Motor neuron (in vitro differentiated cells): ENCODE data around the gene PIGB. TPM values are rescaled to one million over a fixed set of nuclear protein-coding genes. Genes with fewer than 3 reads are reported as not detected.
A peak's percentile ranks its signal among the peaks of the same experiment; 100 is the strongest.
"Not testable (repeated sequence)": the region's sequence is repeated elsewhere in the genome, so short reads cannot be mapped to it uniquely, and the experiment has no call there.

Source experiments
- ATAC-seq, 8 experiments: fragments of 200-7000 bp; cut with Tn5 transposase; replicated peaks in 6 of 8; 2 replicates each; pipeline ENCODE4 v1.8.0; 2021; ENCODE audit warnings: mild to moderate bottlenecking in 8 of 8, moderate library complexity in 8 of 8
- H3K27ac ChIP-seq, 2 donors: fragments of 250-450 bp; sonication (Bioruptor Pico); 2 replicates each; pipeline ENCODE4 v1.9.0; 2021; ENCODE audit warnings: antibody characterized with exemption in 2 of 2, mild to moderate bottlenecking in 2 of 2, moderate library complexity in 1 of 2
- H3K4me1 ChIP-seq, 2 donors: fragments of 250-450 bp; sonication (Bioruptor Pico); replicated peaks in 1 of 2; 2 replicates each; pipeline ENCODE4 v1.6.1; 2021; ENCODE audit warnings: antibody characterized with exemption in 2 of 2, mild to moderate bottlenecking in 2 of 2, moderate library complexity in 1 of 2
- H3K4me3 ChIP-seq, 5 donors: fragments of 250-450 bp; sonication (Bioruptor Pico); 2 replicates each; pipeline ENCODE4 v1.9.0; 2021; ENCODE audit warnings: antibody characterized with exemption in 5 of 5, mild to moderate bottlenecking in 5 of 5, moderate library complexity in 4 of 5
- WGBS, 10 experiments: fragments of 450-650 bp; shearing (Covaris generic); methylation state at CpG; one replicate each; pipeline ENCODE4 v1.0.0; 2022; 5-methylcytosine and 5-hydroxymethylcytosine counted together
- in situ Hi-C, 9 experiments: fragments of 400-800 bp; cut with MboI; loops; one replicate each; pipeline ENCODE4 v1.15.0; 2021; ENCODE audit warnings: low sequenced_read_pairs in 9 of 9, low pct_unique_long_range_greater_than_20kb in 2 of 9; ENCODE audit not compliant: unreplicated experiment in 9 of 9
- total RNA-seq, 8 experiments: library from RNA; unstranded; fragments of 300-600 nt; gene quantifications; 2 replicates each; pipeline versions ENCODE4 v1.2.3 to v1.2.4, GENCODE V29; 2022

The PIGB gene
- total RNA-seq, 8 experiments from 2014 or later: 5.4 to 20.9 (median 11.1) TPM

- Histone ChIP-seq H3K27ac (no peak overlapping the region), H3K4me1 (no peaks in the 10 kb centered on the region), H3K4me3 (no peak overlapping the region)
- WGBS, 10 experiments: 34 to 92% (median 81%) methylated on average over 5 to 6 of the region's 6 CpGs
- no peak for ATAC-seq
- in situ Hi-C loops: no loop called here
Observed at GRCh38 chr15:55360256-55360655, 41.2 kb downstream of the PIGB start.

- no peak for ATAC-seq
- 72 to 100% (median 94%) methylated on average over 1 to 10 of the region's 10 CpGs; no CpG with 5 or more reads in 1 of the 10 experiments for WGBS, 10 experiments
- Histone ChIP-seq H3K27ac (no peak overlapping the region), H3K4me3 (no peak overlapping the region), H3K4me1 (no peaks in the 10 kb centered on the region)
- in situ Hi-C loops: no loop called here
Observed at GRCh38 chr15:55361048-55361447, 42.0 kb downstream of the PIGB start.

- WGBS, 10 experiments: 92 to 100% methylated on average over 2 of the region's 2 CpGs; no CpG with 5 or more reads in 8 of the 10 experiments
- in situ Hi-C loops: no loop called here
- Histone ChIP-seq H3K4me1 (no peaks in the 10 kb centered on the region), H3K27ac (no peak overlapping the region), H3K4me3 (no peak overlapping the region)
- no peak for ATAC-seq
Observed at GRCh38 chr15:55362641-55363040, 43.6 kb downstream of the PIGB start.

GRCh38 chr15:55366981-55367380 lies 48.0 kb downstream of the PIGB start:
- no peak for ATAC-seq
- H3K4me3 ChIP-seq: no peak overlapping the region
- WGBS, 10 experiments: 88 to 100% (median 100%) methylated on average over 1 of the region's 1 CpG; no CpG with 5 or more reads in 3 of the 10 experiments
- in situ Hi-C loops: no loop called here
- H3K27ac ChIP-seq: no peak overlapping the region
- no peaks in the 10 kb centered on the region for H3K4me1 ChIP-seq

GRCh38 chr15:55372701-55373440 lies 53.8 kb downstream of the PIGB start:
- in situ Hi-C loops: no loop called here
- ATAC-seq: no peak
- Histone ChIP-seq H3K4me1 (no peaks in the 10 kb centered on the region), H3K27ac (no peak overlapping the region), H3K4me3 (no peak overlapping the region)
- 32 to 100% (median 73%) methylated on average over 1 to 3 of the region's 3 CpGs; no CpG with 5 or more reads in 1 of the 10 experiments for WGBS, 10 experiments

GRCh38 chr15:55379095-55379494 lies 60.1 kb downstream of the PIGB start:
- Histone ChIP-seq H3K4me3 (no peak overlapping the region), H3K4me1 (no peaks in the 10 kb centered on the region), H3K27ac (no peak overlapping the region)
- ATAC-seq: no peak
- in situ Hi-C loops: no loop called here
- 82 to 100% (median 94%) methylated on average over 1 to 5 of the region's 5 CpGs; no CpG with 5 or more reads in 1 of the 10 experiments for whole genome bisulfite sequencing, 10 experiments

- H3K4me3 ChIP-seq: no peak overlapping the region
- peak in 1 of 8 experiments; percentile 94 for ATAC-seq
- in situ Hi-C loops: no loop called here
Observed at GRCh38 chr15:55381595-55381994, 62.6 kb downstream of the PIGB start.

GRCh38 chr15:55383687-55384086 lies 64.7 kb downstream of the PIGB start:
- ATAC-seq: no peak
- in situ Hi-C loops: no loop called here

More at GRCh38 chr15:55381595-55381994, 62.6 kb downstream of the PIGB start:
- Histone ChIP-seq H3K27ac (no peak overlapping the region), H3K4me1 (no peaks in the 10 kb centered on the region)

GRCh38 chr15:55387027-55387426 lies 68.0 kb downstream of the PIGB start:
- H3K4me3 ChIP-seq: no peak overlapping the region
- no peak for ATAC-seq
- no peaks in the 10 kb centered on the region for H3K4me1 ChIP-seq
- in situ Hi-C loops: no loop called here
- H3K27ac ChIP-seq: no peak overlapping the region

More at GRCh38 chr15:55383687-55384086, 64.7 kb downstream of the PIGB start:
- 79 to 100% (median 100%) methylated on average over 1 to 2 of the region's 2 CpGs; no CpG with 5 or more reads in 2 of the 10 experiments for WGBS, 10 experiments
- Histone ChIP-seq H3K4me1 (no peaks in the 10 kb centered on the region), H3K27ac (no peak overlapping the region), H3K4me3 (no peak overlapping the region)

GRCh38 chr15:55389264-55389607 lies 70.2 kb downstream of the PIGB start:
- H3K27ac ChIP-seq: no peak overlapping the region
- in situ Hi-C loops: no loop called here
- no peaks in the 10 kb centered on the region for H3K4me1 ChIP-seq
- H3K4me3 ChIP-seq: no peak overlapping the region
- ATAC-seq: no peak

- Histone ChIP-seq H3K4me1 (no peaks in the 10 kb centered on the region), H3K4me3 (no peak overlapping the region), H3K27ac (no peak overlapping the region)
- 100% methylated on average over 1 of the region's 1 CpG; no CpG with 5 or more reads in 9 of the 10 experiments for WGBS, 10 experiments
- ATAC-seq: no peak
- in situ Hi-C loops: no loop called here
Observed at GRCh38 chr15:55394694-55395093, 75.7 kb downstream of the PIGB start.

GRCh38 chr15:55398243-55398642 lies 79.2 kb downstream of the PIGB start:
- no peak for ATAC-seq
- 87 to 100% (median 95%) methylated on average over 1 to 5 of the region's 5 CpGs; no CpG with 5 or more reads in 2 of the 10 experiments for WGBS, 10 experiments
- in situ Hi-C loops: no loop called here
- Histone ChIP-seq H3K4me3 (no peak overlapping the region), H3K4me1 (peaks cover 4 to 10% of the 10 kb centered on the region in 2 donors), H3K27ac (no peak overlapping the region)

- 73 to 100% (median 83%) methylated on average over 2 to 6 of the region's 8 CpGs; no CpG with 5 or more reads in 3 of the 10 experiments for WGBS, 10 experiments
- ATAC-seq, H3K4me3 ChIP-seq, in situ Hi-C loops, H3K27ac ChIP-seq: not testable (repeated sequence)
- peaks cover 18 to 23% of the 10 kb centered on the region in 2 donors for H3K4me1 ChIP-seq
Observed at GRCh38 chr15:55400050-55400449, 81.0 kb downstream of the PIGB start.

GRCh38 chr15:55401786-55402246 lies 82.8 kb downstream of the PIGB start:
- Histone ChIP-seq H3K4me3 (no peak overlapping the region), H3K4me1 (peaks cover 18 to 27% of the 10 kb centered on the region in 2 donors), H3K27ac (no peak overlapping the region)
- in situ Hi-C loops: no loop called here
- WGBS, 10 experiments: 40 to 100% (median 96%) methylated on average over 1 of the region's 1 CpG; no CpG with 5 or more reads in 2 of the 10 experiments
- ATAC-seq: no peak
